ENCODE results near the gene GGT7.
"Not testable (repeated sequence)": the region's sequence is repeated elsewhere in the genome, so short reads cannot be mapped to it uniquely, and the experiment has no call there.

The GGT7 gene

DNA sequence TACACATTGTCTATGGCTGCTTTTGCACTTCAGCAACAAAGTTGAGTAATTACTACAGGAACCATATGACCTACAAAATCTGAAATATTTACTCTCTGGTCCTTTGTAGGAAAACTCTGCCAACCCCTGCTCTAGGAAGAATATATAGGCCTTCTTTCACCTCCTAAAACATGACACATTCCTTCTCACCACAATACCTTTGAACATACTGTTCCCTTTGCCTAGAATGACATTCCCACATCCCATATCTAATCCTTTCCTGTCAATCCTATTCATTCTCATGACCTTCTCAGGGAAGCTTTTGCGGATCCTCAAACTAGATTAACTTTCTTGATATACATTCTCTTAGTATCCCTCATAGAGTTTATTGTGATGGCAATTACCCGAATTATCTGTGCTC is 29.2 kb downstream of the GGT7 start:
- DNase-seq = peak; percentile 10

DNA sequence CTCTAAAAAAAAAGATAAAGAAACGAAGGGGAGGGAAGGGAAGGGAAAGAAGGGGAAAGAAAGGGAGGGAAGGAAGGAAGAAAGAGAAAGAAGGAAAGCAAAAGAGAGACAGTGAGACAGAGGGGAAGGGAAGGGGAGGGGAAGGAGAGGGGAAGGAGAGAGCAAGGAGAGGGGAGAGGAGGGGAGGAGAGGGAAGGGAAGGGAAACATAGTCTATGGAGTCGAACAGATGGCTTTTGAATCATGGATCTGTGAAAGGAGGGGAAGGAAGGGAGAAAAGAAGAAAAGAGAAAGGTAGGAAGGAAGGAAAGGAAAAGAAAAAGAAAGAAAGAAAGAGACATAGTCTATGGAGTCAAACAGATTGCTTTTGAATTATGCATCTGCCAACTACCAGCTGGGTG is 30.5 kb downstream of the GGT7 start:
- DNase-seq = no peak

DNA sequence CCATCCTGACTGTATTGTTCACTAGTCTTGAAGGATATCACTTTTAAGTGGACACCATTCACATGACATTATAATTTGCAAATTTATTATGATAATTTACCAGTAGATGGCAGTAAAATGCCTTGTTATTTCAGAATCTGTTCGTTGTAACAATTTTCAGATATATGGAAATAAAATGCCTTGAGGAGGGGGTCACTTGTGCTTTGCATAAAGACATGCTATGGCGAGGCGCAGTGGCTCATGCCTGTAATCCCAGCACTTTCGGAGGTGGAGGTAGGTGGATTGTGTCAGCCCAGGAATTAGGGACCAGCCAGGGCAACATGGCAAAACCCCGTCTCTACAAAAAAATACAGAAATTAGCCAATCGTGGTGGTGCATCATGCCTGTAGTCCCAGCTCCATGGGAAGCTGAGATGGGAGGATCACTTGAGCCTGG is 38.2 kb downstream of the GGT7 start:
- peak; percentile 64 for DNase-seq

DNA sequence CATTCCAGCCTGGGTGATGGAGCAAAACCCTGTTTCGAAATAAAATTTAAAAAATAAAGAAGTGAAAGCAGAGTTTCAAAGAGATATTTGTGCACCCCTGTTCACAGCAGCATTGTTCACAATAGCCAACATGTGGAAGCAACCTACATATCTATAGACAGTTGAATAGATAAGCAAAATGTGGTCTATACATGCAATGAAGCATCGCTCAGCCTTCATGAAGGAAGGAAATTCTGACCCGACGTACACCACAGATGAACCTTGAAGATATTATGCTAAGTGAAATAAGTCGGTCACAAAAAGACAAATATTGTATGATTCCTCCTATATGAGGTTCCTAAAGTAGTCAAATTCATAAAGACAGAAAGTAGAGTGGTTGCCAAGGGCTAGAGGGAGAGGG is 40.7 kb downstream of the GGT7 start:
- DNase-seq = no peak

DNA sequence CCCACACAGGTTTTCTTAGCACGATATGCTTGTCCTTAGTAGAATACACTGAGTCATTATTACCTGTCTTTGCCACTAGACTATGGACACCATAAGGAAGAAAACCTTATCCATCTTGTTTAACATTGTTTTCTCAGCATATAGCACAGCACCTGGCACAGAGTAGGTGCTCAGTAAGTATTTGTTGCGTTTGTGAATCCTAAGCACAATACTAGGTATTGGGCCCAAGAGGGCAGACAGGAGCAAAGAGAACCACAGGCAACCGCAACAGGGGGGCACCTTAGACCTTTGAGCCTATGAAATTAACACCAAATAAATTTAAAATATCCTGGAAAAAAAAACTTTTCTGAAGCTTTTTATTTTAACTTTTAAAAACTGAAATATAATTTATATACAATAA is 43.5 kb downstream of the GGT7 start:
- peak; percentile 14 for DNase-seq

DNA sequence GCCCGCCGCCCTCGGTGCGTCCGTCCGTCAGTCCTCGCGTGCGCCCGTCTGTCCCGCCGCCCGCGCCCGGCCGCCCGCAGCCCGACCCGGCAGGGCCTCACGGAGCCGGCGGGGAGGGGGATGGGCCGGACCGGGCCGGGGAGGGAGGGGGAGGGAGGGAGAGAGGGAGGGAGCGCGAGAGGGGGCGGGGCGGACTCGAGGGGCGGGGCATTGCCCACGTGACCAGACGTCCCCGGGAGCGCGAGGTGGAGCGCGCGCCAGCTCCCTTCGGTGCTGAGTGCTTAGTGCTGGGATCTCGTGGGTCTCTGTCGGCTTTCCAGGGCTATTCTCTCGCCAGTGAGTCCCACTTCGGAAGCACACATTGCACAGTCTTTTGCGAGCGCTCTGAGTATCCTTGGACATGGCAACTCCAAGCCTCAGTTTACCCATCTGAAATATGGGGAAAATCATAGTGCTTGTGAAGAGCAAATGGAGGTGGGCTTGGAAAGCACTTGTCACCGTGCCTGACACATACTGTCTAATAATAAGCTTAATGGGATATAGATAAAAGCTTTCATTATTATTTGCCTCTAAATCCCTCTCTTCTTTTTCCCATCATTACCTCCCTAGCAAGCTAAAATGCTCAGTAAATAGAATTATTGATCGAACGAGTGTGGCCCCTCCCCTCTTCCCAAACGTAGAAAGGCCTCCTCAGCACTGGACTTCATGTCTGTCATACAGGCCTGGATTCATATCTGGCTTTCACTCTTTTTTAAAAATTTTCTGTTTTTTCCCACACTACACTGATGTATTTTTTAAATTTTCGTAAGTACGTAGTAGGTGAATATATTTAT is 46.9 kb downstream of the GGT7 start, which contains the start of gene NCOA6:
TSS of gene NCOA6 (minus strand) at position 122 of the 833 bp plus-strand sequence. CDS start 43,296 bp downstream, outside the sequence.
- DNase-seq = peak; percentile 93

DNA sequence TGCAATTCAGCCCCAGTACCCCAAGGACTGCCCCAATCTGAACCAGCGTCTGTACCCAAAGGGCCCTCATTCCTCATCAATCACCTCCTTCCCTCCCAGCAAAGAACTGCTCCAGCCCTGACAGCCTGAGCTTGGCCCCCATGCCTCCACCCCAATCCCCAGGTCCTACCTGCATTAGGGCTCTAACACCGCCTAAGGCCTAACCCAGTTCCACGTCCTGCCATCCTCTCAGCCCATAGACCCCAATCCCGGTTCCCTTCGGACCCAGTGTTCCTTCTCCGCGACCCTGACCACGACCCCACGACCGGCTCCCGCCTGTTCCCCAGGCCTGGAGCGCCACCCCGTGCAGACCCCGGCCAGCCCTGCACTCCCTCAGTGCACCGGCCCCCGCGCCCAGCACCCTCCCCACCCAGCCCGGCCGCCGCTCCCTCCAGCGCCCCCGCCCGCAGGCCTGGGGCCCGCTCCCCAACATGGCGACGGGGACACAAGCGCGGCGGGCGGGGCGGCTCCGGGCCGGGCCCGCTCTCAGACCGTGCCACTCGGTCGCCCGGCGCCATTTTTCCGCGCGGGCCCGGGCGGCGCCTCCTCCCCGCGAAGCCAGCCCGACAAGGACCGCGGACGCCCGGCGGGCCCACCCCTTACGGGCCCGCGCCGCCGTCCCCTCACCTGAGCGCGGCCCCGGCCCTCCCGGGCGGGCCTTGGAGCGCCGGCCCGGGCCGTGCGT is 47.7 kb downstream of the GGT7 start:
- DNase-seq = peak; percentile 77

DNA sequence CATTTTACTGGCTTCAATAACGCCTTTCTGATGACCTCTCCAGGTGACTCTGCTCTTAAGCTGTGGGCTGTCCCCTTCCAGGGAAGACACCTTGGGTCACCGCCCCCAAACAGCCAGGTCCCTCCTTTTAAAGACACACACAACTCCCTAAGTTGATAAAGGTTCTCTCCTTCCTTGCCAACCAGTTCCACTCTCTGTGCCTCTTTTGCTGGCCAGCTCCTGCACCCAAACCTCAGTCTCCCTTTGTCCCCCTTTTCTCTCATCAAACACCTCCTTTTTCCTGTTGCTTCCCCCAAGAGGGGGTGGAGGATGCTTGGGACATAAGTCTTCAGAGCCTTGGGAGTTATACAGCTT is 48.2 kb downstream of the GGT7 start:
- peak; percentile 83 for DNase-seq

DNA sequence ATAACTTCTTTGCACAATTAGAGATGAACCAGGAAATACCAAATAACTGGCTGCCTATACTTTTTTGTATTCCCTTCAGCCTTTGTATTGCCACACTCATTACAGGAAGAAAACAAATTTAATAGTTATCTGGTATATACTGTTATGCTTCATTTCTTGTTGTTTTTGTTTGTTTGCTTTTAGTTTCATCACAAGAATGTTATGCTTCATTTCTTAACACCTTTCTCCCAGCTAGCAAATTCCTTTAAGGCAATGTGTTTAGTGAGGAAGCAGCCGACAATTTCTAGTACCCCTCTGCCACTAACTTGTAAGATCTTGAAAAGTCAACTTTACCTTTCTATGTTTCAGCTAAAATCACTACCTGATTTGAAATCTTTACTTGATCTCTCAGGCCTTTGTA is 48.6 kb downstream of the GGT7 start:
- DNase-seq = no peak

DNA sequence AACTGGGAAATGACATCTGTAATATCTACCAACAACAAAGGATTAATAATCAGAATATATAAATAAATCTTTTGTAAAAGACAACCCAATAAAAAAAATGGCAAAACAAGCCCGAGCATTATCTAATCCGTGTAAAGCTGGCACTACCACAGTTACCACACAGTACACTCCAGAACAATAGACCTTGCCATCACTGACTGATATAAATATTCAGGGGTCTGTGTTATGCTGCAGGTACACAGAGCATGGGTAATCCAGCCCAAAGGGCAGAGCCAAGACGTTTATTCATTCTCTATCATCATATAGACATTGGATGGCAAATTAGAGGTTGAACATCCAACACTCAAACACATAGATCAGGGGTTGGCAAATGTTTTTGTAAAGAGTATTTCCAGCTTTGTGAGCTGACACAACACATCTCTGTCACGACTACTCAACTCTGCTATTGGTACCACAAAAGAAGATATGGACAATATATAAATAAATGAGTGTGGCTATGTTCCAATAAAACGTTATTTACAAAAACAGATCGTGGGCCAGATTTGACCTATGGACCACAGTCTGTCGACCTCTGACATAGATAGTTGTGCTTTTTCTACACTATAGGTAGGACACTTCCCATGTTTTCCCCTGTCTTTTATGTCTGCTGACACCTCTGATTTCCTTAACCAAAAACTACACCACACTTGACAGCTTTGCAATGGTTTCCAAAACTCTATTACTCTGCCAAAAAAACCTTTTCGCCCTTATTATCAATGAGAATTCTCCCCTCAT is 51.7 kb downstream of the GGT7 start:
- DNase-seq = no peak

DNA sequence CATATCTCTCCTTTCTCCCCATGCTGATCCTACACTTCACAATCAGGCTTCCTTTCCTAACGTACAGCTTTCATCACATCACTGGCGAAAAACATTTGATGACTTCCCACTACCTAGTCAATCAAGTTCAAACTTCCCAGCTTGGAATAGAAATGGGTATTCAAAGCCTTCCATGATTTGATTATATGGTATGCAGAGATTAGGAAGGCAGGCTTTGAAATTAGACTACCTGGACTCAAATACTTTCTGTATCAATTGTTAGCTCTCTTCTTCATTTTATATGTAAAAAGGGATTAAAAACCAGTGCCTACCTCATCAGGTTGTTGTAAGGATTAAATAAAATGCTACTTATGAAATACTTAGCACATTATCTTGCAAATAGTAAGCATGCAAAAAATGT is 54.9 kb downstream of the GGT7 start:
- DNase-seq = peak; percentile 48

DNA sequence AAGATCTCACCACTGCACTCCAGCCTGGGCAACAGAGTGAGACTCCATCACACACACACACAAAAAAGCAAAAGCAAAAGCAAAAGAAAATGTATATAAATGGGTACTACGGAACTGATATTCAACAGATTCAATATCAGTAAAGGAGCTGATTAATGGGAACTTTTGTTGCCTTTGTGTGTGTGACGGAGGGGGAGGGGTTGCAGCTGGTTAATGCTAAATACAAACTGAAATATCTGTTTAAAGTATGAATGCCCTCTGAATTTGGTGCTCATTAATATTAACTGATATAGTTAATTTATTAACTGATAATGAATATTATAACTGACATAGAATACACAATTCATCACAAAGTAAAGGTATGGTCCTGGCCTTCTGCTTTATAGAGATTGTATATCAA is 55.6 kb downstream of the GGT7 start:
- no peak for DNase-seq

DNA sequence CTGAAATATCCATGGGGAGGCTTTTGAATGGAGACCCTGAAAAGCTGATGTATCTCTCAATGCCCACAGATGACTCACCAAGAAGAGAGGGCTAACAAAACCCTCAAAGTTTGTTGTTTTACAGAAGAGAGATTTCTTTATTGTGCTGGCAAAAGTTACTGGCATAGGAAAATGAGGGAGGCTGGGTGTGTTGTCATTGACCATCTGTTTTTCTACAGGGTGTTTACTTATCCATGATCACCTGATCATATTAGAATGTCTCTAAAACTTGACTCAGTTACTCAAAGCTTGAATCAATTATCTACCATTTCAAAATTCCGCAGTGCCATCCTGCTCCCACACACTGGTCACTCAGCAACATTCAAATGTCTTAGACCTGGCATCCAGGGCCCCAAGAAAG is 57.0 kb downstream of the GGT7 start:
- DNase-seq = no peak

DNA sequence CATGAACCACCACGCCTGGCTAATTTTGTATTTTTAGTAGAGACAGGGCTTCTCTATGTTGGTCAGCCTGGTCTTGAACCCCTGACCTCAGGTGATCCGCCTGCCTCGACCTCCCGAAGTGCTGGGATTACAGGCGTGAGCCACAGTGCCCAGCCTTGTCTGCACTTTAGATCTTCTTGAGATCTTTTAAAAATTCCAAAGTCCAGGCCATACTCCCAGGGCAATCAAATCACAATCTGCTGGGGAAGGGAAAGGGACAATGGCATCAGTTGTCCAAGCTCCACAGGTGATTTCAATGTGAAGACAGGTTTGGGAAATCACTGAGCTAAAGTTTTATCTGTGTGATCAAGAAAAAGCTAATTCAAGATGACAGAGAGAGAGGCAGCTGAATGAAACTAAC is 64.1 kb downstream of the GGT7 start:
- DNase-seq = no peak

DNA sequence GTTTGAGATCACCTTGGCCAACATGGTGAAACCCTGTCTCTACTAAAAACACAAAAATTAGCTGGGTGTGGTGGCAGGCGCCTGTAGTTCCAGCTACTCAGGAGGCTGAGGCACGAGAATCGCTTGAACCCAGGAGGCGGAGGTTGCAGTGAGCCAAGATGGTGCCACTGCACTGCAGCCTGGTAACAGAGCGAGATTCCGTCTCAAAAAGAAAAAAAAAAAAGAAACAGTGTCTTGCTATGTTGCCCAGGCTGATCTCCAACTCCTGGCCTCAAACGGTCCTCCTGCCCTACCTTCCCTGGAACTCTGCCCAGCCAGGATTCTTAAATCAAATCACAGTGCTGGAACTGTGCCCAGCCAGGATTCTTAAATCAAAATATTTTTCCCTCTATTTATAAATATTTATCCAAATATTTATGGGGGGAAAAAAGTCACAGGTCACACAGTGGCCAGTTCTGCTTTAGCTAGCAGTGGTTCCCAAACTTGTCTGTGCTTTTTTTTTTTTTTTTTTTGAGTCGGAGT is 64.7 kb downstream of the GGT7 start:
- DNase-seq = not testable (repeated sequence)

DNA sequence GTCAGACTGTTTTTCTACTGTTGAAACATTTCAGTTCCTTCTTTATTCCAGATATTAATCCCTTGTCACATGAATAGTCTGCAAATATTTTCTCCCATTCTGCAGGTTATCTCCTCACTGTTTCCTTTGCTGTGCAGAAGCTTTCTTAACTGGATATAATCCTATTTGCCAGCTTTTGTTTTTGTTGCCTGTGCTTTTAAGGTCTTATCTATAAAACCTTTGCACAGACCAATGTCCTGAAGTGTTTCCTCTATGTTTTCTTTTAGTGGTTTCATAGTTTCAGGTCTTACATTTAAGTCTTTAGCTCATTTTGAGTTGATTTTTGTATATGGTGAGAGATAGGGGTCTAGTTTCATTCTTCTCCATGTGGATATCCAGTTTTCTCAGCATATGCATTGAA is 66.4 kb downstream of the GGT7 start:
- DNase-seq = peak; percentile 78

DNA sequence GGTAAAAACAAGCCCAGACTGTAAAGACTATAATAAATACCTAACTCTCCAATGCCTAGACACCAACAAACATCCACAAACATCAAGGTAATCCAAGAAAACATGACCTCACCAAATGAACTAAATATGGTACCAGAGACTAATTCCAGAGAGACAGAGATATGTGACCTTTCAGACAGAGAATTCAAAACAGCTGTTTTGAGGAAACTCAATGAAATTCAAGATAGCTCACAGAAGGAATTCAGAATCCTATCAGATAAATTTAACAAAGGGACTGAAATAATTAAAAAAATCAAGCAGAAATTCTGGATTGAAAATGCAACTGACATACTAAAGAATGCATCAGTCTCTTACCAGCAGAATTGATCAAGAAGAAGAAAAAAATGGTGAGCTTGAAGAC is 73.8 kb downstream of the GGT7 start:
- DNase-seq = no peak

DNA sequence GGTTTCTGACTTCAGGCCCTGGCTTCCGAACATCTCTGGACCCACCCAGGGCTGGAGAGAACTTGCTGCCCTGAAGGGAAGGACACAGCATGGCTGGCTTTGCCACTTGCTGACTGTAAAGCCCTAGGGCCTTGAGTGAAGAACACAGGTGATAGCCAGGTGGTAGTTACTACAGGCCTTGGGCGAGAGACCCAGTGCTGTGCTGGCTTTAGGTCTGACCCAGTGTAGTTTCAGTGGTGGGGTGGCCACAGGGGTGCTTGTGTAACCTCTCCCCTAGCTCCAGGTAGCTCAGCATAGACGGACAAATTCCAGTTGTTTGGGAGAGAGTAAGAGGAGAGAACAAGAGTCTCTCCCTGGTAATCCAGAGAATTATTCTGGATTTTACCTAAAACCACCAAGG is 74.3 kb downstream of the GGT7 start:
- no peak for DNase-seq

DNA sequence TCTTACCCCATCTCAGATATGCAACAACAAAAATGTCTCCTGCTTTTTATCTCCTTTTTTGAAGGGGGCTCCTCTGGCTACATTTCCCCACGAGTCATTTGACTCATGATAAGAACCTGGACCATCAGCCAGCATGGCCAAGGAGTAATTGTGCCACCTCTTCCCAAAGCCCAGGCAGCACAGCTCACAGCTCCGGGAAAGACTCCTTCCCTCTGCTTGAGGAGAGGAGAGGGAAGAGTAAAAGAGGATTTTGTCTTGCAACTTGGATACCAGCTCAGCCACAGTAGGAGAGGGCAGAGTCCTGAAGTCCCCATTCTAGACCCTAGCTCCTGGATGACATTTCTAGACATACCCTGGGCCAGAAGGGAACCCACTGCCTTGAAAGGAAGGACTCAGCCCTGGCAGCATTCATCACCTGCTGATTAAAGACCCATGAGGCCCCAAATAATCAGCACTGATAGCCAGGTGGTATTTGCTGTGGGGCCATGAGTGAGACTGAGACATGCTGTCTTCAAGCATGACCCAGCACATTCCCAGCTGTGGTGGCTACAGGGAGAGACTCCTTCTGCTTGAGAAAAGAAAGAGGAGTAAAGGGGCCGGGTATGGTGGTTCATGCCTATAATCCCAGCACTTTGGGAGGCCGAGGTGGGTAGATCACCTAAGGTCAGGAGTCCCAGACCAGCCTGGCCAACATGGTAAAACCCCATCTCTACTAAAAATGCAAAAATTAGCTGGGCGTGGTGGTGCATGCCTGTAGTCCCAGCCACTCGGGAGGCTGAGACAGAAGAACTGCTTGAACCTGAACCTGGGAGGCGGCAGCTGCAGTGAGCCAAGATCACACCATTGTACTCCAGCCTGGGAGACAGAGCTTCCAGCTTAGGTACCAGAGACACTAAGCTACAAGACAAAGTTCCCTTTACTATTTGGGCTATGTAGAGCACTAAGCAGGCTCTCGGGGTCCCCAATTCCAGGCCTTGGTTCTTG is 75.4 kb downstream of the GGT7 start:
- DNase-seq = no peak

All from NCI-H82 (cell line).